Aorta (tissue), 5 donors: Measurements from ENCODE around the gene FGFBP1. TPM values are rescaled to one million over a fixed set of nuclear protein-coding genes. Genes with fewer than 3 reads are reported as not detected.
"Not testable (repeated sequence)": the region's sequence is repeated elsewhere in the genome, so short reads cannot be mapped to it uniquely, and the experiment has no call there.

Experiments used
- ATAC-seq: fragments of 200-7000 bp; cut with Tn5 transposase; one replicate; pipeline ENCODE4 v1.9.1; 2022; ENCODE audit warnings: moderate library complexity; ENCODE audit not compliant: low FRiP score
- DNase-seq, 2 donors: peaks; one replicate each; pipeline ENCODE4 v3.0.0-alpha.2; 2020
- H3K27ac ChIP-seq, 2 donors: one replicate each; pipeline ENCODE4 v1.5.1; 2013; ENCODE audit warnings: low read length in 2 of 2, mild to moderate bottlenecking in 2 of 2, moderate library complexity in 2 of 2, control low read depth in 1 of 2, inconsistent platforms in 1 of 2, low read depth in 1 of 2
- H3K27me3 ChIP-seq, 2 donors: one replicate each; pipeline ENCODE4 v1.6.1; 2013; ENCODE audit warnings: control low read depth in 1 of 2, low read length in 1 of 2, mild to moderate bottlenecking in 1 of 2, moderate library complexity in 1 of 2; ENCODE audit not compliant: insufficient read depth in 2 of 2, control insufficient read depth in 1 of 2
- H3K36me3 ChIP-seq, 2 donors: one replicate each; pipeline ENCODE4 v1.6.1; 2013; ENCODE audit warnings: control low read depth in 1 of 2, low read length in 1 of 2, mild to moderate bottlenecking in 1 of 2; ENCODE audit not compliant: insufficient read depth in 2 of 2, control insufficient read depth in 1 of 2
- H3K4me1 ChIP-seq, 2 donors: one replicate each; pipeline ENCODE4 v1.6.1; 2013; ENCODE audit warnings: low read length in 2 of 2, control low read depth in 1 of 2, mild to moderate bottlenecking in 1 of 2, moderate library complexity in 1 of 2; ENCODE audit not compliant: insufficient read depth in 2 of 2, control insufficient read depth in 1 of 2
- H3K4me3 ChIP-seq, 2 donors: one replicate each; pipeline ENCODE4 v1.5.1; 2013; ENCODE audit warnings: low read length in 2 of 2, control low read depth in 1 of 2, mild to moderate bottlenecking in 1 of 2
- H3K9me3 ChIP-seq: one replicate; pipeline ENCODE4 v1.6.1; 2013; ENCODE audit warnings: mild to moderate bottlenecking, low read length; ENCODE audit not compliant: control insufficient read depth
- WGBS, 2 donors: extraction: QIAGEN DNeasy Blood & Tissue Kit; methylation state at CpG; one replicate each; pipeline ENCODE4 v1.1.7; 2013; 5-methylcytosine and 5-hydroxymethylcytosine counted together
- intact Hi-C, 2 donors: fragments of 100-400 bp; cut with DNase I; formaldehyde crosslinking; loops; one replicate each; pipeline versions ENCODE4 v1.14.2 to v1.15.0; 2022
- polyA plus RNA-seq, 2 donors: library from polyadenylated mRNA; stranded (reverse); fragments of 200-250 nt; gene quantifications; one replicate each; pipeline ENCODE4 v1.2.3, GENCODE V29; 2013
- total RNA-seq, 2 donors: library from RNA; stranded (reverse); fragmentation: NEBNext Ultra II Directional; extraction: Animal tissue kit (Norgen Biotek cat#: 25700); gene quantifications; one replicate each; pipeline ENCODE4 v1.2.1, GENCODE V29; 2021
- donor health status: healthy with polysubstance abuse.
- donor health status: Bipolar disorder and iron deficiency.
- donor health status: DM: no; HTN: no; CAD: no.
- donor health status: DM: no; HTN: no; CAD: no.
- donor health status: DM: yes; HTN: yes; CAD: no.

The FGFBP1 gene
- total and polyA plus RNA-seq, 4 donors, result 0.20 TPM; not detected in 3

- ATAC-seq, result peak; percentile 72
- H3K4me3 ChIP-seq, result no peak overlapping the region
- intact Hi-C loops, result no loop called here
- 36 to 43% methylated on average over 4 of the region's 4 CpGs for WGBS, 2 donors
- H3K27me3 ChIP-seq, result no peaks in the 10 kb centered on the region
- H3K9me3 ChIP-seq, result no peaks in the 10 kb centered on the region
- H3K27ac ChIP-seq, result no peak overlapping the region
- peak; percentile 91 to 92 for DNase-seq
- no peaks in the 10 kb centered on the region for H3K4me1 ChIP-seq
- no peaks in the 10 kb centered on the region for H3K36me3 ChIP-seq
These were observed 17.6 kb downstream of the FGFBP1 start for GRCh38 chr4:15920723-15921591.

GRCh38 chr4:15918484-15919129 is 19.9 kb downstream of the FGFBP1 start:
- no peak for ATAC-seq

GRCh38 chr4:15917297-15917696 is 21.2 kb downstream of the FGFBP1 start:
- Histone ChIP-seq H3K27me3 (no peaks in the 10 kb centered on the region), H3K36me3 (no peaks in the 10 kb centered on the region), H3K27ac (no peak overlapping the region), H3K4me1 (no peaks in the 10 kb centered on the region), H3K9me3 (no peaks in the 10 kb centered on the region), H3K4me3 (no peak overlapping the region)
- 79 to 92% methylated on average over 2 of the region's 2 CpGs for WGBS, 2 donors
- intact Hi-C loops, result no loop called here
- ATAC-seq (no peak), DNase-seq (no peak)

More at GRCh38 chr4:15918484-15919129, 19.9 kb downstream of the FGFBP1 start:
- H3K27ac ChIP-seq, result no peak overlapping the region
- H3K27me3 ChIP-seq, result no peaks in the 10 kb centered on the region
- H3K4me3 ChIP-seq, result no peak overlapping the region
- no peak for DNase-seq
- H3K36me3 ChIP-seq, result no peaks in the 10 kb centered on the region
- no peaks in the 10 kb centered on the region for H3K9me3 ChIP-seq
- 48 to 51% methylated on average over 4 of the region's 4 CpGs for WGBS, 2 donors
- intact Hi-C loops, result no loop called here
- no peaks in the 10 kb centered on the region for H3K4me1 ChIP-seq

- intact Hi-C loops, H3K4me3 ChIP-seq, H3K27ac ChIP-seq, ATAC-seq, DNase-seq, H3K9me3 ChIP-seq, H3K36me3 ChIP-seq, H3K4me1 ChIP-seq, H3K27me3 ChIP-seq: not testable (repeated sequence)
- 95 to 97% methylated on average over 9 of the region's 9 CpGs for WGBS, 2 donors
These were observed 22.2 kb downstream of the FGFBP1 start for GRCh38 chr4:15916358-15916757.

GRCh38 chr4:15914736-15915135 is 23.8 kb downstream of the FGFBP1 start:
- no peak for DNase-seq
- WGBS, 2 donors, result 89 to 94% methylated on average over 2 of the region's 2 CpGs
- H3K4me3 ChIP-seq, result no peak overlapping the region

GRCh38 chr4:15914291-15914690 is 24.2 kb downstream of the FGFBP1 start:
- Histone ChIP-seq H3K27me3 (no peaks in the 10 kb centered on the region), H3K9me3 (no peaks in the 10 kb centered on the region), H3K4me1 (no peaks in the 10 kb centered on the region), H3K4me3 (no peak overlapping the region), H3K36me3 (no peaks in the 10 kb centered on the region), H3K27ac (no peak overlapping the region)
- intact Hi-C loops, result no loop called here
- DNase-seq (no peak), ATAC-seq (no peak)
- WGBS, 2 donors, result 91 to 94% methylated on average over 4 of the region's 4 CpGs

More at GRCh38 chr4:15914736-15915135, 23.8 kb downstream of the FGFBP1 start:
- Histone ChIP-seq H3K27ac (no peak overlapping the region), H3K27me3 (no peaks in the 10 kb centered on the region), H3K4me1 (no peaks in the 10 kb centered on the region), H3K9me3 (no peaks in the 10 kb centered on the region), H3K36me3 (no peaks in the 10 kb centered on the region)
- intact Hi-C loops, result no loop called here
- peak; percentile 19 for ATAC-seq

GRCh38 chr4:15913631-15913970 is 24.9 kb downstream of the FGFBP1 start:
- no peak for ATAC-seq
- DNase-seq, result no peak
- Histone ChIP-seq H3K4me3 (no peak overlapping the region), H3K27me3 (no peaks in the 10 kb centered on the region), H3K27ac (no peak overlapping the region), H3K4me1 (no peaks in the 10 kb centered on the region), H3K9me3 (no peaks in the 10 kb centered on the region), H3K36me3 (no peaks in the 10 kb centered on the region)
- intact Hi-C loops, result no loop called here
- WGBS, 2 donors, result 45 to 52% methylated on average over 2 of the region's 2 CpGs

GRCh38 chr4:15912961-15913630 is 25.4 kb downstream of the FGFBP1 start:
- Histone ChIP-seq H3K36me3 (no peaks in the 10 kb centered on the region), H3K27ac (no peak overlapping the region), H3K4me3 (no peak overlapping the region), H3K27me3 (no peaks in the 10 kb centered on the region), H3K4me1 (no peaks in the 10 kb centered on the region), H3K9me3 (no peaks in the 10 kb centered on the region)
- no peak for DNase-seq
- intact Hi-C loops, result no loop called here
- WGBS, 2 donors, result 65 to 69% methylated on average over 8 of the region's 8 CpGs
- no peak for ATAC-seq
